ENCODE data around the gene TJP2.
"Not testable (repeated sequence)": the region's sequence is repeated elsewhere in the genome, so short reads cannot be mapped to it uniquely, and the experiment has no call there.

The TJP2 gene

DNA sequence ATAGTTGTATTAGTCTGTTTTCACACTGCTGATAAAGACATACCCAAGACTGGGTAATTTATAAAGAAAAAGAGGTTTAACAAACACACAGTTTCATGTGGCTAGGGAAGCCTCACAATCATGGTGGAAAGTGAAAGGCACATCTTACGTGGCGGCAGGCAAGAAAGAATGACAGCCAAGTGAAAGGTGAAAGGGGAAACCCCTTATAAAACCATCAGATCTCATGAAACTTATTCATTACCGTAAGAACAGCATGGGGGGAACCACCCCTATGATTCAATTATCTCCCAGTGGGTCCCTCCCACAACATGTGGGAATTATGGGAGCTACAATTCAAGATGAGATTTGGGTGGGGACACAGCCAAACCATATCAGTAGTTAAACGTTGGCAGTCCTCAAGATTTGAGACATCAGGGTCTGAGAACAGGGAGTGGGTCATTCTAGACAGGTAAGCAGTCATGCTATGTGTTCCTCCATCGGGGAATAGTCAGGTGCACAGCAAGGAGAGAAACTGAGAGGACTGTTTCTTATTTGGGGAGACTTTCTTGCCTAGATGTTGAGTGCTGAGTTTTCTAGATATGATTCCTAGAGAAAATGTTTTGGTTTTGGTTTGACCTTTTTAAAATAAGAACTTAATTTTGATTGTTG lies 105.1 kb downstream of the TJP2 start:
- DNase-seq: no peak

DNA sequence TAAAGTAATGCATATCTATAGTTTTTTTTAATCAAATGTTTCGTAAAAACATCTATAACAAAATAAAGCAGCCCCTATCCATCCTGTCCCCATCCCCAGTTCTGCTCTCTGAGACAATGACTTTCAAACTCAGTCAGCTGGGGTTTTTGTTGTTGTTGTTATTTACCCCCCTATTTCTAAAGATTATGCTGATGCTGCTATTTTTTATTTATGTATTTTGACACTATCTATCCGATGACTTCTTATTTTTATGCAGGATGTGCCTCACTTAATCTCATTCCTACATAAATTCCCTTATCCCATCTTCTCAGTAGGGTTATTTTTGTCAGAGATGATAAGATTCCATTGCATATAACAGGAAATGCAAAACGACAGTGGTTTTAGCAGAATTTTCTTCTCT lies 105.7 kb downstream of the TJP2 start:
- DNase-seq: no peak

DNA sequence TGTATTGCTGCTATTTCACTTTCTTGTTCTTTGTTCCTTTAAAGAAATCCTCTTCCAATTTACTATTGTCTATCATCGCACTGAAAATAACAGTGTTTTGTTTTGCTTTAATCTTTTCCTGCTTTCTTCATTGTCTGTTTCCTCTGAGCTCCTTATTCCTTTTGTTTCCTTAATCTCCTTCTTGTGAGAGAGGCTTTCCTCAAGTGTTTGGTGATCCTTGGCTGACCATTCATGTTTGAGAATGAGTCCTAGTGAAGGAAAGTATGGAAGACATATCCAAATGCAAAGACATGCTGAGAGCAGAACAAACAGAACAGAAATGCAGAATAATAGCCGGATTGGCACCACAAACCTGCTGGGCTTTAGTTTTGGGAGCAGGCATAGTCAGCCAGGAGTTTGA lies 108.9 kb downstream of the TJP2 start:
- DNase-seq: no peak

DNA sequence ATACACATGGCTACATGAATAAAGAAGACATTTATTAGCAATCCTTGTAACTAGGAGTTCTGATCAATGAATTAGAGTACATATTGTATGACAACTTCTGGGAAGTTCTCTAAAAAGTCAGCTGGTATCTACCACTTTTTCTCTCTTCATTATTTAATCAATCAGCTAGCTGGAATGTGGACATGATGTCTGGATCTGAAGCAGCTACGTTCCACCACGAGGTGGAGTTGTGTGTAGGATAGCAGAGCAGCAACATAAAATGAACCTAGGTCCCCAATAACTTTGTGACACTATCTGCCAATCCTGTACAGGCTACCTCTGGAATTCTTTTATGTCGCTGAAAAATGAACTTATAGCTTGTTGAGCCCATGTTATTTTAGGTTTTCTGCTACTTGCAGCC lies 118.0 kb downstream of the TJP2 start:
- DNase-seq: no peak

DNA sequence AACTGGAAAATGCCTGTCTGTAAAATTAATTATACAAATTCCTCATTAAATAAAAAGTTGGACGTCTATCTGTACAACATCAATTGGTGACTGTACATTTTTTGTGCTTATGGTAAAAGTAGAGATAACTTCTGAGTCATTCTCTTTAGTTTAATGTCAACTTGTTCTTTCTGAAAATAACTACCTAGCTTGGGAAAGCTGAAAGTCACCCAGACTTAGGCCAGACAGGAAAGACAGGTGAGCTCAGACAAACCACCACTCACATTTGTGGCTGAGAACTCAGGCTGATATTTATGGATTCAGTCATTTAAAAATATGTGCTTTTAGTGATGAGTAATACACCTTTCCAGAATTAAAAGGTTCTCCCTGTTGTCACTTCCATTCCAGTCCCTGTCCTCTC lies 119.1 kb downstream of the TJP2 start:
- no peak for DNase-seq

DNA sequence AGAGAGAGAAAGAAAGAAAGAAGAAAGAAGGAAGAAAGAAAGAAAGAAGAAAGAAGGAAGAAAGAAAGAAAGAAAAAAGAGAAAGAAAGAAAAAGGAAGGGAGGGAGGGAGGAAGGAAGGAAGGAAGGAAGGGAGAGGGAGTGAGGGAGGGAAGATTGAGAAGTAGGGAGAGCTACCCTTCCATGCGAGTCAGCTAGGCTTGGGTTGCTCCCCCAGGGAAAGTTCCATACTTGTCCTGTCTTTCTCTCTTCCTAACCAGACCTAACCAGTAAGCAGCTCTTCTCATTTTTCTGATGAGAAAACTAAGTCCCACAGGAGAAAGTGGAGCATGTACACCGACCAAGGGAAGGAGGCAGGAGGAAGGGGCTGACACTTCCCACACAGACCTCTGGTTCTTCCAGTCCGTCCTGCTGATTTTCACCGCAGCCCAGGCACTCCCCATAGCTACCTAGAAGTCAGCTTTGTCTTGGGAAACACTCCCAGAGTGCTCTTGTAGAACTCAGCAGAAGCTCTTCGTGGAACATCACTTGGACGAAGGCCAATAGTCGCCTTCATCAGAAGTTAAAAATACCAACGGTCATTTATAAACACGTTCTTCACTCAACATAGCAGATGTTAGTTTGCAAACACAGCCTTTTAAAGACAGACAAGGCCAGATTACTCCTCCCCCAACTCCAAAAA lies 121.9 kb downstream of the TJP2 start:
- peak in 1 of 58 donors; percentile 1 for DNase-seq

DNA sequence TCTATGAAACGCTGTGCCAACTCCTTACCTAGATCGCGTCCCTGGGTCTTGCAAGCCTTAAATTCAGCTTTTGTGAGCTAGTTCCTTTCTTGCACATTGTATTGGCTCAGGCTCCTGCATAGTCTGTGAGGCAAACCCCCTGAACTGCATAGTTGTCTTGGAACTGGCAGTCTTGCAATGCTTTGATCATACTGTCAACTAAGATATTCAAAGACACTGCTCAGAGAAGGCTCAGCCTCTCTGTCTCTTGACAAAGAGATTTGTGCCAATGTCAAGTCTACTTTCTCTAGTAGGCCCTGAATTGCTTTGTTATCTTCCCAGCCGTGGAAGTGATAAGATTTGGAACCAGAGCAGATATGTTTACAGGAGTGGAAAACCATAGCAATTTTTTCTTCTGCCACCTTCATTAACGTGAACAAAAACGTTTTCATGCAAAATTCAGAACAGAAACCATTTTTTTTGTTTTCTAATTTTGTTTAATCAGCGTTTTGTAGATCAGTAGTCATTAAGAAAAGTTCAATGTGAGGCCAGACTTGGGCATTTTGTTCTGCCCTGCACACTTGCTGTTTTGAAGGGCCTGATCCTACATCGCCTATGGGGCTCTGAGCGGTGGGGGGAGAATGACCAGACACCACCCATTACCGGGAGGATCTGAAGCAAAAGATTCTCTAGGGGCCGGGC lies 123.4 kb downstream of the TJP2 start:
- no peak for DNase-seq

DNA sequence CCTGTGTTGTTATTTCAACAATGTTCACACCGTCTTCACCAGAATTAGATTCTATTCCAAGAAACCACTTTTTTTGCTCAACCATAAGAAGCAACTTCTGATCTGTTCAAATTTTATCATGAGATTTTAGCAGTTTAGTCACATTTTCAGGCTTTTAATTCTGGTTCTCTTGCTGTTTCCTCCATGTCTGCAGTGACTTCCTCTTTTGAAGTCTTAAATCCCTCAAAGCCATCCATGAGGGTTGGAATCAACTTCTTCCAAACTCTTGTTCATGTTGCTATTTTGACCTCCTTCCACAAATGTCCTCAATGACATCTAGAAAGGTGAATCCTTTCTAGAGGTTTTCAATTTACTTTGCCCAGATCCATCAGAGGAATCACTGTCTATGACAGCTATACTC lies 125.2 kb downstream of the TJP2 start:
- DNase-seq: no peak

DNA sequence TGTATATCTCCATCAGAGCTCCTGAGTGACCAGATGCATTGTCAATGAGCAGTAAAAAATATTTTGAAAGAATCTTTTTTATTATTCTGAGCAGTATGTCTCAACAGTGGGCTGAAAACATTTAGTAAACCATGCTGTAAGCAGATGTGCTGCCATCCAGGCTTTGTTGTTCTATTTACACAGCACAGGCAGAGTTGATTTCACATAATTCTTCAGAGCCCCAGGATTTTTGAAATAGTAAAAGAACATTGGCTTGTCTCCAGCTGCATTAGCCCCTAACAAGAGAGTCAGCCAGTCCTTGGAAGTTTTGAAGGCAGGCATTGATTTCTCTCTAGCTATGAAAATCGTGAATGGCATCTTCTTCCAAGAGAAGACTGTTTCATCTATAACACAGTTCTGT lies 125.7 kb downstream of the TJP2 start:
- no peak for DNase-seq

DNA sequence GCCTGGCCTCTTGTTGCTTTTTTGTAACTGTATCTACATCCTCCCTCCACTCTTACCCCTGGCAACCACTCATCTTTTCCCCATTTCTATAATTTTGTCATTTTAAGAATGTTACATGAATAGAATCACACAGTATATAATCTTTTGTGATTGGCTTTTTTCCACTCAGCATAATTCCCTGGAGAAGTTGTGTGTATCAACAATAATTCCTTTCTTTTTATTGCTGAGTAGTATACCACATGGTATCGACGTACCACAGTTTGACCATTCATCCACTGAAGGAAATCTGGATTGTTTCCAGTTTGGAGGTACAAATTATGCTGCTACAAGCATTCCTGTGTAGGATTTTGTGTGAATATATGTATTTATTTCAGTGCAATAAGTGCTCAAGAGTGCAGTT lies 129.3 kb downstream of the TJP2 start:
- DNase-seq: no peak

DNA sequence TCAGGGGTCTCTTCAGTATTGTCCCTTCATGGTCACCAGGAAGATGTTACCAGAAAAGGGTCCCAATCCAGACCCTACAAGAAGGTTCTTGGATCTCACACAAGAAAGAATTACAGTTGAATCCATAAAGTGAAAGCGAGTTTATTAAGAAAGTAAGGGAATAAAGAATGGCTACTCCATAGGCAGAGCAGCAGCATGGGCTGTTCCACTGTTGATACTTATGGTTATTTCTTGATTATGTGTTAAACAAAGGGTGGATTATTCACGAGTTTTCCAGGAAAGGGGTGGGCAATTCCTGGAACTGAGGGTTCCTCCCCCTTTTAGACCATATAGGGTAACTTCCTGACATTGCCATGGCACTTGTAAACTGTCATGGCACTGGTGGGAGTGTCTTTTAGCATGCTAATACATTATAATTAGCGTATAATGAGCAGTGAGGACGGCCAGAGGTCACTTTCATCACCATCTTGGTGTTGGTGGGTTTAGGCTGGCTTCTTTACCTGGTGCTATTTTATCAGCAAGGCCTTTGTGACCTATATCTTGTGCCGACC lies 132.9 kb downstream of the TJP2 start:
- DNase-seq: not testable (repeated sequence)

DNA sequence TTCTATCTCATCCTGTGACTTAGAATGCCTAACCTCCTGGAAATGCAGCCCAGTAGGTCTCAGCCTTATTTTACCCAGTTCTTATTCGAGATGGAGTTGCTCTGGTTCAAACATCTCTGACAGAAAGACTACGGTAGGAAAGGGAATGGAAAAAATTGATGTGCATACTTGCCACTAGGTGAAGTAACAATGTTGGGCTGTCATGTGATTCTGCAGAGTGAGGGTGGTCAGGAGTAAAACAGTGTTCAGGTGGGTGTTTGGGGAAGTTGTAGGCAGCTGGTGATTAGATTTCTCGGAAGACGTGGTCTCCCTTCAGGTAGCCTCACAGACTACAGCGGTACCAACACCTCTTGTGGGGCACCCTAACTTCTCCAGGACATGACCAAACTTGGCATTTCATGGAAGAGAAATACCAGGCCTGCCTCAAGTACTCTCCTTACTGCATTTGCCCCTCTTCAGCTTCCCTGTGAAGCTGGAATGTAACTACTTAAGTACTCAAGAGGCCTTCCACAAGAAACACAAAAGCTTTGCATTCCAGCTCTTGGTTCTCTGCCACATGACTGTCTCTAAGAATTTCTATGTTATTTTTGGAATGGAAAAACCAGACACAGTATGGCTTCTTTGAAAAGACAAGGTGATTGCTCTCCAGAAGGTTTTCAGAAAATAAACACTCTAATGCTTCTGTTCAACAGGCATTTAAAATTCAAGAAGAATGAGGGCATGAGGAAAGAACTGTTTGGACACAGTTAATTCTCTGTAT lies 133.5 kb downstream of the TJP2 start:
- DNase-seq: peak in 2 of 58 donors; percentile 4 to 28

DNA sequence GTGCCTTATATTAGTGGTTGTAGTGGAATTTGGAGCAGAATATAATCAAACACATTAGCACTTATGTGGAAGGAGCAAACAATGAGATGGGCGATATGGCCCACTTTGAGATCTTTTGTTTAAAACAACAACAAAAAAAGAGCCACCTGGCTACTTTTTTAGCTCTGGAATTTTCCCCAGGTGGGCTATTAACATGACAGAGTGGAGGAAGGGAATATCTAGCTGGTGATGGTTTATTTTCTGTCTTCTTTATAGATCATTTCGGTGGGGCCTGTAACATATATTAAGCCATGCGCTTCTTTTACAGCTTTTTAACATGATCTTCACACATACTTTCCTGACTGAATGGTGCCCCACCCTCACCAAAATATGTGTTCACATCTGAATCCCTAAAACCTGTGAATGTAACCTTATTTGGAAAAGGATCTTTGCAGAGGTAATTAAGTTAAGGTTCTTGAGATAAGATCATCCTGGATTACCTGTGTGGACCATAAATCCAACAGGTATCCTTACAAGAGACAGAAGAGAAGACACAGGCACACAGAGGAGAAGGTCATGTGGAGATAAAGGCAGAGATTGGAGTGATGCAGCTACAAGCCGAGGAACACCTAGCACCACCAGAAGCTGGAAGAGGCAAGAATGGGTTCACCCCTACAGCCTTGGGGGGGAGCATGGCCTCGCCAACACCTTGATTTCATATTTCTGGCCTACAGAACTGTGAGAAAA lies 134.3 kb downstream of the TJP2 start:
- DNase-seq: no peak

DNA sequence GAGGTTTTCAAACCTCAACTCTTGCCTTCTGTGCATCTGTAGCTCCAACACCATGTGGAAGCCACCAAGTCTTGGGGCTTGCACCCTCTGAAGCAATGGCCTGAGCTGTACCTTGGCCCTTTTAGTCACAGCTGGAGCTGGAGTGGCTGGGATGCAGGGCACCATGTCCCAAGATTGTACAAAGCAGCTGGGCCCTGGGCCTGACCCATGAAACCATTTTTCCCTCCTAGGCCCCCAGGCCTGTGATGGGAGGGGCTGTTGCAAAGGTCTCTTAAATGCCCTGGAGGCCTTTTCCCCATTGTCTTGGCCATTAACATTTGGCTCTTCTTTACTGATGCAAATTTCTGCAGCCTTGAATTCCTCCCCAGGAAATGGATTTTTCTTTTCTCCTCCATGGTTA lies 139.1 kb downstream of the TJP2 start:
- no peak for DNase-seq

DNA sequence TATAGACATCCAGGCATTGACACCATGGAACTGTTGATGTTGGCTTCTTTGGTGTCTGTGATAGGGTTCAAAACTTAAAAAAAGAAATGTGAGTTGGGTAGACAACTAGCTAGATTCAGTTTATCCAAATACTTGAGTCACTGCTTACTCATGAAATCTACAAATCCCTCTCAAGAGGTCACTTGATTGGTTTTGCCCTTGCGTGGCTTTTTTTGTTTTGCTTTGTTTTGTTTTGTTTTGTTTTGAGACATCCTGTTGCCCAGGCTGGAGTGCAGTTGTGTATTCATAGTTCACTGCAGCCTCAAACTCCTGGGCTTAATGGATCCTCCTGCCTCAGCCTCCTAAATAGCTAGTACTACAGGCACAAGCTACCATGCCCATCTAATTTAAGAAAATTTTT lies 140.5 kb downstream of the TJP2 start:
- DNase-seq: no peak

DNA sequence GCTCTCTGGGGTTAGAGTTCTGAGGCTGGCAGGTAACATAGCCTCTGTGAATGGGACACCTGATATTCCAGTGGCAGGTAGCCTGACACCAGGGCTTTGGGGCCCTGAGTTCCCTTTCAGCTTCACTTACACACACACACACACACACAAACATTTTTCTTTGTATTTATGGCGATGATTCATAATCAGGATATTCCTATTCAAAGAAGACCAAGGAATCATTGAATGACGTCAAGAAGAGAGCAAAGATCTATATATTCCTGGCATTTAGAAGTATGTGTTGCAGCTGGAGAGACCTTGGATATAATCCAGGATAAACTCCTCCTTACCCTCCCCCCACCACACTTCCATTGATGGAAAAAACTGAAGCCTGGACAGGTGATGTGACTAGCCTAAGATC lies 143.0 kb downstream of the TJP2 start:
- no peak for DNase-seq

DNA sequence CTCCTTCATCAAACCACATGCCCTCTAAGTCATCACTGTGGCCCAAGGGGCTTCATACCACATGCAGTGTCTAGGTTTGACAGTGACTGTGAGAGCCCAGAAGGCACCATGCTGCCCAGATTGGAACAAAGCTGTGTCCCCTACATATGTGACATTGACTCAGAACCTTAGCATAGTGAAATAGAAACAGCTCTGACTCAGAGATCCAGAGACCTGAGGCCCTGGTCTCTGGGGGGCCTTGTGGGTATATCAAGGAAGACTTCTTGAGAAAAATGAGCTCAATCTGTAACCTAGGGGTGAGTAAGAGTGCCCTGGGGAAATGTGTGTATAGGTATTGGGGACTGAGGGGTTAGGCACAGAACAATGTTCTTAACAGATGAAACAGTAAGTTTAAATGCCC lies 143.8 kb downstream of the TJP2 start:
- no peak for DNase-seq

DNA sequence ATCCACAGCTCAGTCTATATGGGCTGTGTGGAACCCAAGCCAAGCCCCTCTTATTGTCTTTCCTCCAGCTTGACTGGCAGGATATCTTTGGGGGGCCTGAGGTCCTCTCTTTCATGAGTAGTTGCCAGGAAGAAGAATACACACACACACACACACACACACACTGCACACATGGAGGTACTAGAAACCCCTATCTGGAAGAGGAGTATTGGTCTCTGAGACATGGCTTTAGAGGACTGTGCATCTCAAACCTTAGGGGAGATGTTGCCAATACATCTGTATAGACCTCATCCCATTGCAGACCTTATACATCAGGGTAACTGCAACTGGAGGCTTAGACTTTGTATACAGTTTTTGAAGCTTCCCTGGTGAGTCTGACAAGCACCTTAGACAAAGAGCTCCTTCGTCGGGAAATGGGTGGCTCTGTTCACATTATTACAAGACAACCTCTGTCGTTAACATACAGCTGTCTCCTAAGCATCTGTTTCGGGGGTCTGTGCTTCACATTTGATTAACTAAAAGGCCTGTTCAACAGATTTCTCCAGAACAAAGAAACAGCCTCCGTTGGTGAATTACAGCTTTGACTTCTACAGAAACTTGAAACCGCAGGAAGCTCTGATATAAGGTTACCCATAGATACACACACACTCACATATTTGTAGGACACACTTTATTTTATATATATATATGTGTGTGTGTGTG lies 145.4 kb downstream of the TJP2 start:
- DNase-seq: no peak

DNA sequence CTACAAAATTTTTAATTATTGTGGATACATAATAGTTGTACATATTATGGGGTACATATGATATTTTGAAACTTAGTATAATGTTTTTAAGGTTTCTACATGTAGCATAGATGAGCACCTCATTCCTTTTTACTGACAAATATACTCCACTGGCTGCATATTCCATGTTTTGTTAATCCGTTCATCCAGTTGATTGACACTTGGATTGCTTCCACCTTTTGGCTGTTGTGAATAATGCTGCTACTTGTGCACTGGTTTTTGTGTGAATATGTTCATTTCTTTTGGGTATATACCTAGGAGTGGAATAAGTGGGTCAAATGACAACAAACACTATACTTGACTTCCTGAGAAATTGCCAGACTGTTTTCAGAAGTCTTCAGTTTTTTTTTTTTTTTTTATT lies 148.2 kb downstream of the TJP2 start:
- no peak for DNase-seq

DNA sequence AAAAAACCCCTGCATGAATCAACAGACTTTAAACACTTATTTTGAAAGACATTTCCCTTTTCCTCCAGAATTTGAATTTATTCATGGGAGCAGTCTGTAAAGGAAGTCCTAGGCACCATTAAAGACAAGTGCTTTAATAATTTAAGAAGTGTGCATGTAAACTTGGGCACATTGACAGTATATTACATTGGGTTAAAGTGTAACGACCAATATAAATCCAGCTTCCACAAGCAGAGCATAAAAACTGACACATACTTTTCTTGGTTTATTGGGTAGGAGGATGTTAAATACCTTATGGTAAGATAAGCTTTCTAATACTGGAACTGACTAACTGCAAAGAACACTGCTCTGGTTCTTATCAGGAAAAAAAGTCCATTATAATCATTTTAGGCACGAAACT lies 149.8 kb downstream of the TJP2 start:
- no peak for DNase-seq
